Measurements from ENCODE around the gene NADSYN1. TPM values are rescaled to one million over a fixed set of nuclear protein-coding genes. Genes with fewer than 3 reads are reported as not detected.

The NADSYN1 gene
- total and polyA plus RNA-seq, 2 experiments from 2014 or later, result 35.6 to 54.9 TPM

- TF ChIP-seq ZNF462 (CRISPR knock-in tag; IDR thresholded peaks at IDR 0.05) (no peak), POLR2AphosphoS5 (IDR thresholded peaks at IDR 0.05; ENCODE audit: low read depth) (no peak), EZH2phosphoT487 (IDR thresholded peaks at IDR 0.05; ENCODE audit: unreplicated experiment) (no peak), JUNB (IDR thresholded peaks at IDR 0.05; ENCODE audit: unreplicated experiment) (no peak), ETS1 (IDR thresholded peaks at IDR 0.05) (no peak), EZH2 (IDR thresholded peaks at IDR 0.05; ENCODE audit: low read depth, unreplicated experiment) (no peak), STAT1 (IDR thresholded peaks at IDR 0.05; ENCODE audit: unreplicated experiment) (no peak), CREB1 (CRISPR knock-in tag; IDR thresholded peaks at IDR 0.05; ENCODE audit: low read depth) (no peak)
Measured at GRCh38 chr11:71450507-71450906, 2.5 kb upstream of the NADSYN1 start (continued).

GRCh38 chr11:71450939-71451338, 2.1 kb upstream of the NADSYN1 start:
- Mint-ChIP-seq H3K9me3 (peaks cover 5% of the 10 kb centered on the region; the same call in 1 of the 3 replicates), H3K36me3 (ENCODE audit: low read depth) (peaks cover 30% of the 10 kb centered on the region), H3K4me1 (peaks cover 44% of the 10 kb centered on the region), H3K27ac (no peak overlapping the region), H3K4me3 (no peak overlapping the region; the same call in 2 of the 3 replicates), H3K27me3 (ENCODE audit: insufficient read depth, low read depth, poor library complexity) (peaks cover 18% of the 10 kb centered on the region)
- H3K27me3 ChIP-seq (ENCODE audit: insufficient read depth), result no peaks in the 10 kb centered on the region
- 0 out of 2 replicates have a peak overlapping the region, but pooled peaks have one; percentile 39 for H3K4me2 ChIP-seq
- ATAC-seq (no peak), DNase-seq (ENCODE audit: low spot score) (no peak)
- peaks cover 39% of the 10 kb centered on the region for H3K4me1 ChIP-seq (ENCODE audit: insufficient read depth)
- H4K20me1 ChIP-seq (replicated peaks; ENCODE audit: insufficient read depth), result peaks cover 23% of the 10 kb centered on the region
- no peak for TF ChIP-seq ZNF114 (CRISPR knock-in tag; IDR thresholded peaks at IDR 0.05)
- H2AFZ ChIP-seq, result no peak overlapping the region
- H3K9me2 ChIP-seq (ENCODE audit: insufficient read depth), result no peaks in the 10 kb centered on the region
- no peak overlapping the region; the same call in 1 of the 2 replicates for H3K4me3 ChIP-seq
- H3K79me2 ChIP-seq (replicated peaks; ENCODE audit: insufficient read depth), result peaks cover 63% of the 10 kb centered on the region
- no peaks in the 10 kb centered on the region; the same call in 1 of the 2 replicates for H3F3A ChIP-seq (replicated peaks; ENCODE audit: low read depth)
- peak overlapping the region; percentile 3; the same call in 1 of the 2 replicates for H3K27ac ChIP-seq (ENCODE audit: low read depth)
- H3K36me3 ChIP-seq (ENCODE audit: insufficient read depth), result peaks cover 22% of the 10 kb centered on the region

Data from GM23338 (cell line).